GM04504 (cell line): ENCODE results near the gene MROH9.
A peak's percentile ranks its signal among the peaks of the same experiment; 100 is the strongest.
"Not testable (repeated sequence)": the region's sequence is repeated elsewhere in the genome, so short reads cannot be mapped to it uniquely, and the experiment has no call there.

Experiments
- DNase-seq: peaks from one replicate; pipeline ENCODE4 v3.0.0-alpha.2; 2012; ENCODE audit warnings: low read depth

The MROH9 gene

GRCh38 chr1:170935231-170935630 lies at the start of gene MROH9:
TSS of gene MROH9 (plus strand) at chr1:170935534. CDS start at chr1:170945557, 10,023 bp downstream.
- DNase-seq, result no peak

GRCh38 chr1:170885551-170885950 lies 49.8 kb upstream of the MROH9 start:
- DNase-seq, result no peak

- no peak for DNase-seq
These were observed 48.9 kb upstream of the MROH9 start for GRCh38 chr1:170886460-170886859.

- no peak for DNase-seq
These were observed 47.6 kb upstream of the MROH9 start for GRCh38 chr1:170887726-170888125.

GRCh38 chr1:170891872-170892271 lies 43.5 kb upstream of the MROH9 start:
- DNase-seq, result no peak

GRCh38 chr1:170893655-170894297 lies 41.6 kb upstream of the MROH9 start:
- DNase-seq, result peak; percentile 44

GRCh38 chr1:170903961-170904360 lies 31.4 kb upstream of the MROH9 start:
- DNase-seq, result no peak

- DNase-seq, result no peak
These were observed 26.4 kb upstream of the MROH9 start for GRCh38 chr1:170908942-170909341.

- DNase-seq, result peak; percentile 35
These were observed 25.1 kb upstream of the MROH9 start for GRCh38 chr1:170910273-170910672.

GRCh38 chr1:170917373-170917772 lies 18.0 kb upstream of the MROH9 start:
- no peak for DNase-seq

GRCh38 chr1:170924656-170925055 lies 10.7 kb upstream of the MROH9 start:
- not testable (repeated sequence) for DNase-seq

GRCh38 chr1:170927955-170928840 lies 7.1 kb upstream of the MROH9 start:
- no peak for DNase-seq

GRCh38 chr1:170929412-170929834 lies 5.9 kb upstream of the MROH9 start:
- DNase-seq, result no peak

- DNase-seq, result peak; percentile 40
These were observed 5.3 kb upstream of the MROH9 start for GRCh38 chr1:170929835-170930554.

GRCh38 chr1:170931650-170932049 lies 3.7 kb upstream of the MROH9 start:
- DNase-seq, result no peak

- DNase-seq, result no peak
These were observed 3.1 kb upstream of the MROH9 start for GRCh38 chr1:170932236-170932635.

GRCh38 chr1:170938281-170938680 lies 2.9 kb downstream of the MROH9 start:
- no peak for DNase-seq

- no peak for DNase-seq
These were observed 4.1 kb downstream of the MROH9 start for GRCh38 chr1:170939476-170939875.

GRCh38 chr1:170951744-170952143 lies 16.4 kb downstream of the MROH9 start:
- not testable (repeated sequence) for DNase-seq

GRCh38 chr1:170959385-170959784 lies 24.1 kb downstream of the MROH9 start:
- no peak for DNase-seq

GRCh38 chr1:170964506-170964905 lies 29.2 kb downstream of the MROH9 start:
- DNase-seq, result no peak

GRCh38 chr1:170967042-170967910 lies 31.9 kb downstream of the MROH9 start:
- DNase-seq, result no peak
